Smooth muscle cell (in vitro differentiated cells): ENCODE measurements around the gene KCNIP1. TPM values are rescaled to one million over a fixed set of nuclear protein-coding genes. Genes with fewer than 3 reads are reported as not detected.

Experiments
- DNase-seq: peaks from one replicate; lab custom pipeline; 2025; ENCODE audit not compliant: unreplicated experiment; lab: John Stamatoyannopoulos, UW
- H2AFZ ChIP-seq: fragments of 200-600 bp; sonication (generic); 2 replicates; pipeline ENCODE4 v1.6.0; 2016; ENCODE audit warnings: antibody characterized with exemption, low read depth, mild to moderate bottlenecking
- H3F3A ChIP-seq: fragments of 200-600 bp; sonication (generic); 2 replicates; pipeline ENCODE4 v1.6.0; 2017; ENCODE audit warnings: antibody characterized with exemption, low read depth
- H3K27ac ChIP-seq: fragments of 200-600 bp; sonication (generic); 2 replicates; pipeline ENCODE4 v1.5.1; 2016; ENCODE audit warnings: low read depth, mild to moderate bottlenecking
- H3K27me3 ChIP-seq: fragments of 200-600 bp; sonication (generic); 2 replicates; pipeline ENCODE4 v1.6.1; 2016; ENCODE audit warnings: low read depth, mild to moderate bottlenecking
- H3K36me3 ChIP-seq: fragments of 200-600 bp; sonication (generic); 2 replicates; pipeline ENCODE4 v1.5.1; 2016; ENCODE audit warnings: low read depth
- H3K4me1 ChIP-seq: fragments of 200-600 bp; sonication (generic); 2 replicates; pipeline ENCODE4 v1.5.1; 2016; ENCODE audit warnings: low read depth
- H3K4me2 ChIP-seq: fragments of 200-600 bp; sonication (generic); 2 replicates; pipeline ENCODE4 v1.6.0; 2016; ENCODE audit warnings: mild to moderate bottlenecking
- H3K4me3 ChIP-seq: fragments of 200-600 bp; sonication (generic); 2 replicates; pipeline ENCODE4 v1.5.1; 2016; ENCODE audit warnings: mild to moderate bottlenecking
- H3K79me2 ChIP-seq: fragments of 200-600 bp; sonication (generic); 2 replicates; pipeline ENCODE4 v1.6.0; 2016; ENCODE audit warnings: low read depth, mild to moderate bottlenecking
- H3K9ac ChIP-seq: fragments of 200-600 bp; sonication (generic); 2 replicates; pipeline ENCODE4 v1.6.0; 2016; ENCODE audit warnings: low read depth
- H3K9me3 ChIP-seq: fragments of 200-600 bp; sonication (generic); replicated peaks from 2 replicates; pipeline ENCODE4 v1.5.1; 2016; ENCODE audit warnings: low read depth
- H4K20me1 ChIP-seq: fragments of 200-600 bp; sonication (generic); 2 replicates; pipeline ENCODE4 v1.6.0; 2016; ENCODE audit warnings: low read depth
- WGBS: methylation state at CpG from one replicate; pipeline ENCODE4 v1.1.7; 2016; ENCODE audit warnings: low lambda C conversion rate; 5-methylcytosine and 5-hydroxymethylcytosine counted together
- polyA plus RNA-seq: library from polyadenylated mRNA; unstranded; fragments of >200 nt; fragmentation: Nextera tagmentation; extraction: Ambion mirVana; gene quantifications from 2 replicates; pipeline ENCODE4 v1.2.1, GENCODE V29; 2016
- total RNA-seq: library from RNA; depleted of rRNA; stranded (reverse); fragments of >200 nt; gene quantifications from 2 replicates; pipeline ENCODE4 v1.2.3, GENCODE V29; 2014
- TF ChIP-seq, protein P1 (sequence below): fragments of 200-600 bp; sonication (generic); IDR thresholded peaks from 2 replicates; pipeline ENCODE4 v1.5.1; 2017; ENCODE audit warnings: borderline replicate concordance, mild to moderate bottlenecking, antibody characterized with exemption; ENCODE audit not compliant: insufficient read depth, poor library complexity, severe bottlenecking

Gene KCNIP1
- total and polyA plus RNA-seq, 2 experiments from 2014 or later = 0.50 TPM; not detected in 1

DNA sequence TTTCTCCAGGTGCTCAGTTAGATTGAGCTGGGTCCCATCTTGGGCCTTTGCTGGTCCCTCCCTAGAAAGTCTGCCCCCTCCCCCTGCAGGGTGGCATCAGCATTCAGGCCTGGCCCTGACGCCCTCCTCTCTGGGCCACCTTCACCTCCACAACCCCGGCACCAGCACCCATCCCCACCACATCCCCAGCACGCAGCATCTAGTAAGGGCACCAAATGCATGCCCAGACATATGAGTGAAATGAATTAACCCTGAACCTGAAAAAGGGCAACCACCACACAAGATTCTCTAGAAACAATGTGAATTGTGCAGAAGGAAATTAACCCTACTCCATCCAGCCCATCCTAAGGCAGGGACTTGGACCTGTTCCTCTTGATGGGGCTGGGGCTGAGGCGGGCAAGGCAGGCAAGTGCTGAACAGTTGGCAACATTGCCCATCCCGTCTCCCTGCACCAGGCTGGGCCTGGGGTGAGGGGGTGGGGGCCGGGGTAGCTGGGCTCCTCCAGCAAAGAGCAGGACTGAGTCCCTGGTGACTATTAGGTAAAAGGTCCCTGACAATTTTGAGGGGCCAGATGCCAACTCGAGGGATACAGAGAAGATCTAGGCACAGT lies 125.9 kb downstream of the KCNIP1 start:
- no peaks in the 10 kb centered on the region for H3K36me3 ChIP-seq
- H3K27ac ChIP-seq = no peak overlapping the region
- TF ChIP-seq, protein P1, sequence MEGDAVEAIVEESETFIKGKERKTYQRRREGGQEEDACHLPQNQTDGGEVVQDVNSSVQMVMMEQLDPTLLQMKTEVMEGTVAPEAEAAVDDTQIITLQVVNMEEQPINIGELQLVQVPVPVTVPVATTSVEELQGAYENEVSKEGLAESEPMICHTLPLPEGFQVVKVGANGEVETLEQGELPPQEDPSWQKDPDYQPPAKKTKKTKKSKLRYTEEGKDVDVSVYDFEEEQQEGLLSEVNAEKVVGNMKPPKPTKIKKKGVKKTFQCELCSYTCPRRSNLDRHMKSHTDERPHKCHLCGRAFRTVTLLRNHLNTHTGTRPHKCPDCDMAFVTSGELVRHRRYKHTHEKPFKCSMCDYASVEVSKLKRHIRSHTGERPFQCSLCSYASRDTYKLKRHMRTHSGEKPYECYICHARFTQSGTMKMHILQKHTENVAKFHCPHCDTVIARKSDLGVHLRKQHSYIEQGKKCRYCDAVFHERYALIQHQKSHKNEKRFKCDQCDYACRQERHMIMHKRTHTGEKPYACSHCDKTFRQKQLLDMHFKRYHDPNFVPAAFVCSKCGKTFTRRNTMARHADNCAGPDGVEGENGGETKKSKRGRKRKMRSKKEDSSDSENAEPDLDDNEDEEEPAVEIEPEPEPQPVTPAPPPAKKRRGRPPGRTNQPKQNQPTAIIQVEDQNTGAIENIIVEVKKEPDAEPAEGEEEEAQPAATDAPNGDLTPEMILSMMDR = no peak
- peaks cover 8% of the 10 kb centered on the region for H3K4me1 ChIP-seq
- H3K4me3 ChIP-seq = no peak overlapping the region
- H3K4me2 ChIP-seq = no peak overlapping the region
- no peak overlapping the region for H2AFZ ChIP-seq
- no peaks in the 10 kb centered on the region for H4K20me1 ChIP-seq
- H3K9me3 ChIP-seq = no peaks in the 10 kb centered on the region
- WGBS = 83% methylated on average over 6 of the region's 7 CpGs
- no peak for DNase-seq
- peaks cover 15% of the 10 kb centered on the region for H3K27me3 ChIP-seq
- H3F3A ChIP-seq = no peaks in the 10 kb centered on the region
- H3K9ac ChIP-seq = no peak overlapping the region
- no peaks in the 10 kb centered on the region for H3K79me2 ChIP-seq

DNA sequence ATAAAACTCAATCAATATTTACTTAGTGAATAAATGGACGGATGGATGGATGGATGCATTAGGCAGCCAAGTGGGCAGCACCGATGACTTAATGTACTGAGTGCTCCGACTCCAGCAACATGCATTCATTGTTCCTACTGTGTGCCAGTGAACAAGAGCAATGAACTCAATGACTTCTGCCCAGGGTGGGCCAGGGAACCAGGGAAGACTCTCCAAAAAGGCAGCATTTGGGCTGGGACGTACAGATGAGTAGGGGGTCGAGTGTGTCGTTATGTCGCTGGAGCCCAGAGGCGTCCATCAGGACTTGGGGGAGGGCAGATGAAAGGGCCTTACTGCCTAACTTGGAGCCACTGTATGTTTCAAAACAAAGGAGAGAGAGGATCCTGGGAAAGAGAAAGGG lies 126.4 kb downstream of the KCNIP1 start:
- Histone ChIP-seq H3K79me2 (no peaks in the 10 kb centered on the region), H3K9ac (no peak overlapping the region), H2AFZ (no peak overlapping the region), H3K4me1 (peaks cover 8% of the 10 kb centered on the region), H4K20me1 (no peaks in the 10 kb centered on the region), H3K36me3 (no peaks in the 10 kb centered on the region), H3K27me3 (peaks cover 10% of the 10 kb centered on the region), H3K4me3 (no peak overlapping the region), H3K27ac (no peak overlapping the region), H3K9me3 (no peaks in the 10 kb centered on the region), H3F3A (no peaks in the 10 kb centered on the region), H3K4me2 (no peak overlapping the region)
- TF ChIP-seq, protein P1 = no peak
- no peak for DNase-seq
- 97% methylated on average over 8 of the region's 8 CpGs for WGBS

DNA sequence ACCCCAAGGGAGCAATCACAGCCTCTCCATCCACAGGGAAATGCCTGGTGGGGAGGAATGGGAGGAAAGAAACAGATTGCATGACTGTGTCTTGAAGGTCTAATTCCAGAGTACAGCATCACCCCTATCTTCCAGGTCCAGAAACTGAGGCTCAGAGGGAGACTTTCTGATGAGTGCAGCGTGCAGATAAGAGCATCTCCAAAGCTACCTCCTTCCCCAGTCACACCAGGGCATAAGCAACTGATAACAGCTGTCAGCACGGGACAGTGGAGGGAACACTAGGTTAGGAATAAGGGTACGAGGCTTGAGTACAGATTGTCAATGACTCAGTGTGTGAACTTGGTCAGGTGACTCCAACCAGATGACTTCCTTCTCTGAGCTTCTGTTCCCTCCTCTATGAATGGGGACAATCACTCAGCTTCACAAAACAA lies 126.9 kb downstream of the KCNIP1 start:
- Histone ChIP-seq H3K27ac (no peak overlapping the region), H3K4me1 (peaks cover 8% of the 10 kb centered on the region), H3F3A (no peaks in the 10 kb centered on the region), H4K20me1 (no peaks in the 10 kb centered on the region), H3K27me3 (peaks cover 5% of the 10 kb centered on the region), H3K36me3 (no peaks in the 10 kb centered on the region), H3K9ac (no peak overlapping the region), H3K9me3 (no peaks in the 10 kb centered on the region), H3K79me2 (no peaks in the 10 kb centered on the region), H3K4me3 (no peak overlapping the region), H3K4me2 (no peak overlapping the region), H2AFZ (no peak overlapping the region)
- TF ChIP-seq, protein P1 = no peak
- WGBS = 40% methylated on average over 3 of the region's 3 CpGs
- no peak for DNase-seq
